ENCODE results near the gene SLMAP. TPM values are rescaled to one million over a fixed set of nuclear protein-coding genes. Genes with fewer than 3 reads are reported as not detected.

The SLMAP gene
- total RNA-seq, 6 donors from 2014 or later, result 53.4 to 104 (median 68.4) TPM

DNA sequence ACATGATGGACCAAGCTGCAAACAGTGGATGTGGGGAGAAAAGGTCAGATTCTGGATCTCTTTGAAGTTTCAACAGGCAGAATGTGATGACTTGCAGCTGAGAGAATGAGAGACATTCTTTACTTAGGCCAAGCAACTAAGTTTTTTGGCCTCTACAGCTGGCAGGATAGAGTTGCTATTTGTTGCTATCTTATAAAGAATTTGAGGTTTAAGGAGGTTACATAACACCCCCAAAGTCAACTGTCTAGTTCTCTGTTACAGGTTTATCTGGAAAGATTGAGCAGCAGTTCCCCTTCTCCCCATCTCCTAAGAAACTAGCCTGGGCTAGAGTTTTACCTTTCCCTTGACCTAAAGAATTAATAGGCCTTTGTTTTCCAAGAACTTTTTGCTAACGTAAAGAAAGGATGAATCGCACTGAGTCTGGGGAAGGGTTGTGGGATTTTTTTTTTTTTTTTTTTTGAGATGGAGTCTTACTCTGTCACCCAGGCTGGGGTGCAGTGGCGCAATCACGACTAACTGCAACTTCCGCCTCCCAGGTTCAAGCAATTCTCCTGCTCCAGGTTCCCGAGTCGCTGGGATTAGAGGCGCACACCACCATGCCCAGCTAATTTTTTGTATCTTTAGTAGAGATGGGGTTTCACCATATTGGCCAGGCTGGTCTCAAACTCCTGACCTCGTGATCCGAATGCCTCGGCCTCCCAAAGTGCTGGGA, 26.6 kb upstream of the SLMAP start:
- H3K27ac ChIP-seq, result no peak overlapping the region
- no peaks in the 10 kb centered on the region for H3K36me3 ChIP-seq
- no peak for ATAC-seq (ENCODE audit: low FRiP score in 2 of 2)

DNA sequence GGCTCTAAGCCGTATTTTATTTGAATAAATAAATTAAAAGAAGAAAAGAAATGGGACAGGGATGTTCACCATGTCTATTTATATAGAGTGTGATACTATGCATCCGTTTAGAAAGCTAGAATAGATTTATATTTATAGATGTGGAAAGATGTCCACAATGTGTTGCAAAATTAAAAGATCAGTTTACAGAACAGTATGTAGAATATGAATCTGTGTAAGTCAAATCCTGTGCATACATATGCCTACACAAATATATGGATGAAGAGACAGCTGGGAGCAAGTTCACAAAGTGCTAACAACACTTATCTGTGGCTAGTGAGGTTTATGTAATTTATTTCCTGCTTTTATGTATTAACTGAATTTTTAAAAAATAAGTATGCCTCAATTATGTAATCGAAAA, 25.4 kb upstream of the SLMAP start:
- ATAC-seq (ENCODE audit: low FRiP score in 2 of 2) (no peak), DNase-seq (no peak)
- WGBS, 2 donors, result 63 to 67% methylated on average over 3 of the region's 3 CpGs
- Histone ChIP-seq H3K27me3 (no peaks in the 10 kb centered on the region), H3K27ac (no peak overlapping the region), H3K4me1 (peaks cover 0 to 3% (median 0%) of the 10 kb centered on the region in 4 donors), H3K9me3 (no peaks in the 10 kb centered on the region), H3K36me3 (no peaks in the 10 kb centered on the region), H3K4me3 (no peak overlapping the region)
- no peak for TF ChIP-seq EP300 (IDR thresholded peaks at IDR 0.05)
- TF ChIP-seq, protein P1, sequence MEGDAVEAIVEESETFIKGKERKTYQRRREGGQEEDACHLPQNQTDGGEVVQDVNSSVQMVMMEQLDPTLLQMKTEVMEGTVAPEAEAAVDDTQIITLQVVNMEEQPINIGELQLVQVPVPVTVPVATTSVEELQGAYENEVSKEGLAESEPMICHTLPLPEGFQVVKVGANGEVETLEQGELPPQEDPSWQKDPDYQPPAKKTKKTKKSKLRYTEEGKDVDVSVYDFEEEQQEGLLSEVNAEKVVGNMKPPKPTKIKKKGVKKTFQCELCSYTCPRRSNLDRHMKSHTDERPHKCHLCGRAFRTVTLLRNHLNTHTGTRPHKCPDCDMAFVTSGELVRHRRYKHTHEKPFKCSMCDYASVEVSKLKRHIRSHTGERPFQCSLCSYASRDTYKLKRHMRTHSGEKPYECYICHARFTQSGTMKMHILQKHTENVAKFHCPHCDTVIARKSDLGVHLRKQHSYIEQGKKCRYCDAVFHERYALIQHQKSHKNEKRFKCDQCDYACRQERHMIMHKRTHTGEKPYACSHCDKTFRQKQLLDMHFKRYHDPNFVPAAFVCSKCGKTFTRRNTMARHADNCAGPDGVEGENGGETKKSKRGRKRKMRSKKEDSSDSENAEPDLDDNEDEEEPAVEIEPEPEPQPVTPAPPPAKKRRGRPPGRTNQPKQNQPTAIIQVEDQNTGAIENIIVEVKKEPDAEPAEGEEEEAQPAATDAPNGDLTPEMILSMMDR (IDR thresholded peaks at IDR 0.05), result no peak
- TF ChIP-seq POLR2AphosphoS5 (IDR thresholded peaks at IDR 0.05), result no peak
- no peak for TF ChIP-seq POLR2A (IDR thresholded peaks at IDR 0.05)

More for the DNA sequence above, 26.6 kb upstream of the SLMAP start:
- TF ChIP-seq, protein P1 (IDR thresholded peaks at IDR 0.05), result no peak
- no peak for TF ChIP-seq POLR2A (IDR thresholded peaks at IDR 0.05)
- no peak for TF ChIP-seq EP300 (IDR thresholded peaks at IDR 0.05)
- no peak for TF ChIP-seq POLR2AphosphoS5 (IDR thresholded peaks at IDR 0.05)
- peak in 1 of 2 donors; percentile 25 for DNase-seq
- peaks cover 0 to 3% (median 0%) of the 10 kb centered on the region in 4 donors for H3K4me1 ChIP-seq
- no peak overlapping the region for H3K4me3 ChIP-seq
- 71 to 89% methylated on average over 11 of the region's 11 CpGs for WGBS, 2 donors
- no peaks in the 10 kb centered on the region for H3K9me3 ChIP-seq
- H3K27me3 ChIP-seq, result no peaks in the 10 kb centered on the region

DNA sequence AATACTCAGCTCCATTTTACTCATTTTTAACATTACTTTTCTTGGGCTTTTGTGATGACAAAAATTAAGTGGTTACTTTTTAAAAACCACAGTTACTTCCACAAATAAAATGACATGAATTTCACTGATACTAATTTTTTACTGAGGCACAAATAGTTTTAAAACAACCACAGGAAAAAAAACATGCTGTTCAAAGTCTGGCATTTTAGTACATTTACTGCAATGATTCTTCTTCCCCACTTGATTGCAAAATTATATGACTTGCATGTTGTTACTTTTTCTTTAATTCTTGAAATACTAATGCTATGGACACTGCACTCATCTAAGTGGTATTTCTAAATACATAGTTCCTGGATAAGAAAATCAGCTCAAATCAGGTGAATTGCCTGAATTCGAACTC, 24.8 kb upstream of the SLMAP start:
- TF ChIP-seq, protein P1 (IDR thresholded peaks at IDR 0.05), result no peak
- TF ChIP-seq EP300 (IDR thresholded peaks at IDR 0.05), result no peak
- TF ChIP-seq POLR2AphosphoS5 (IDR thresholded peaks at IDR 0.05), result no peak
- no peak for TF ChIP-seq POLR2A (IDR thresholded peaks at IDR 0.05)
- no peaks in the 10 kb centered on the region for H3K36me3 ChIP-seq
- H3K27ac ChIP-seq, result no peak overlapping the region
- 69 to 93% methylated on average over 1 of the region's 1 CpG for WGBS, 2 donors
- peaks cover 0 to 3% (median 0%) of the 10 kb centered on the region in 4 donors for H3K4me1 ChIP-seq
- no peaks in the 10 kb centered on the region for H3K27me3 ChIP-seq
- H3K9me3 ChIP-seq, result no peaks in the 10 kb centered on the region
- DNase-seq (no peak), ATAC-seq (ENCODE audit: low FRiP score in 2 of 2) (no peak)
- H3K4me3 ChIP-seq, result no peak overlapping the region

DNA sequence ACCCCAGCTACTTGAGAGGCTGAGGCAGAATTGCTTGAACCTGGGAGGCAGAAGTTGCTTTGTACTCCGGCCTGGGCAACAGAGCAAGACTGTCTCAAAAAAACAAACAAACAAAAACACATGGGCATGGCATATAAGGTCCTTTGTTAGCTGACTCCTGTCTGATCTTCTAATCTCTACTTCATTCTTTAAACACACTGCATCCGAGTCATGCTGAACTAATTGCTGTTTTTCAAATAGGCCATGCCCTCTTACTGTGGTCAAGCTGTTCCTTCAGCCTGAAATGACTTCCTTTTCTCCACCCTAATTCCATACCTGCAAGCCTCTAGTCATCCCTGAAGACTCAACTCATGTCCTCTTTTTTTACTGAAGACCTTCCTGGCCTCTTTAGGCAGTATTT, 22.3 kb upstream of the SLMAP start:
- no peaks in the 10 kb centered on the region for H3K9me3 ChIP-seq
- no peak for TF ChIP-seq POLR2AphosphoS5 (IDR thresholded peaks at IDR 0.05)
- TF ChIP-seq, protein P1 (IDR thresholded peaks at IDR 0.05), result no peak
- TF ChIP-seq POLR2A (IDR thresholded peaks at IDR 0.05), result no peak
- TF ChIP-seq EP300 (IDR thresholded peaks at IDR 0.05), result no peak
- 81 to 88% methylated on average over 2 of the region's 2 CpGs for WGBS, 2 donors

GRCh38 chr3:57735405-57735804, 20.7 kb upstream of the SLMAP start:
- no peak overlapping the region for H3K4me3 ChIP-seq
- no peak overlapping the region for H3K27ac ChIP-seq
- DNase-seq, result no peak
- no peaks in the 10 kb centered on the region for H3K27me3 ChIP-seq
- H3K4me1 ChIP-seq, result no peaks in the 10 kb centered on the region
- no peaks in the 10 kb centered on the region for H3K36me3 ChIP-seq
- no peaks in the 10 kb centered on the region for H3K9me3 ChIP-seq
- ATAC-seq (ENCODE audit: low FRiP score in 2 of 2), result no peak
- TF ChIP-seq POLR2A (IDR thresholded peaks at IDR 0.05) (no peak), EP300 (IDR thresholded peaks at IDR 0.05) (no peak), POLR2AphosphoS5 (IDR thresholded peaks at IDR 0.05) (no peak)
- TF ChIP-seq, protein P1 (IDR thresholded peaks at IDR 0.05), result no peak
- 73 to 75% methylated on average over 2 of the region's 2 CpGs for WGBS, 2 donors

More for the DNA sequence above, 22.3 kb upstream of the SLMAP start:
- Histone ChIP-seq H3K4me3 (no peak overlapping the region), H3K4me1 (peaks cover 0 to 2% (median 0%) of the 10 kb centered on the region in 4 donors), H3K27me3 (no peaks in the 10 kb centered on the region), H3K27ac (no peak overlapping the region), H3K36me3 (no peaks in the 10 kb centered on the region)
- no peak for DNase-seq
- no peak for ATAC-seq (ENCODE audit: low FRiP score in 2 of 2)

Data from upper lobe of left lung (tissue), 6 donors.